Nephron (organoid): ENCODE data around the gene ANKRD9.

Experiments
- H3K27ac Mint-ChIP-seq, 3 experiments: 2 replicates each; pipeline ENCODE4 v1.8.0; 2020; ENCODE audit warnings: mixed read lengths in 3 of 3, mild to moderate bottlenecking in 2 of 3, moderate library complexity in 1 of 3
- H3K27me3 Mint-ChIP-seq: 2 replicates; pipeline ENCODE4 v1.8.0; 2021; ENCODE audit warnings: low read depth, mild to moderate bottlenecking, moderate library complexity, mixed read lengths
- H3K36me3 Mint-ChIP-seq: 2 replicates; pipeline ENCODE4 v1.8.0; 2020; ENCODE audit warnings: low read depth, mixed read lengths
- H3K4me1 Mint-ChIP-seq: 2 replicates; pipeline ENCODE4 v1.8.0; 2020; ENCODE audit warnings: mixed read lengths
- H3K4me3 Mint-ChIP-seq, 3 experiments: 2 replicates each; pipeline ENCODE4 v1.8.0; 2020; ENCODE audit warnings: mild to moderate bottlenecking in 3 of 3, mixed read lengths in 3 of 3, moderate library complexity in 2 of 3
- H3K9me3 Mint-ChIP-seq: 2 replicates; pipeline ENCODE4 v1.8.0; 2020; ENCODE audit warnings: mixed read lengths
- CTCF ChIP-seq, 3 experiments: fragments of 200-600 bp; sonication (generic); IDR thresholded peaks; one replicate each; pipeline ENCODE4 v1.5.0; 2021; ENCODE audit warnings: antibody characterized with exemption in 3 of 3; ENCODE audit not compliant: unreplicated experiment in 3 of 3

Gene ANKRD9

DNA sequence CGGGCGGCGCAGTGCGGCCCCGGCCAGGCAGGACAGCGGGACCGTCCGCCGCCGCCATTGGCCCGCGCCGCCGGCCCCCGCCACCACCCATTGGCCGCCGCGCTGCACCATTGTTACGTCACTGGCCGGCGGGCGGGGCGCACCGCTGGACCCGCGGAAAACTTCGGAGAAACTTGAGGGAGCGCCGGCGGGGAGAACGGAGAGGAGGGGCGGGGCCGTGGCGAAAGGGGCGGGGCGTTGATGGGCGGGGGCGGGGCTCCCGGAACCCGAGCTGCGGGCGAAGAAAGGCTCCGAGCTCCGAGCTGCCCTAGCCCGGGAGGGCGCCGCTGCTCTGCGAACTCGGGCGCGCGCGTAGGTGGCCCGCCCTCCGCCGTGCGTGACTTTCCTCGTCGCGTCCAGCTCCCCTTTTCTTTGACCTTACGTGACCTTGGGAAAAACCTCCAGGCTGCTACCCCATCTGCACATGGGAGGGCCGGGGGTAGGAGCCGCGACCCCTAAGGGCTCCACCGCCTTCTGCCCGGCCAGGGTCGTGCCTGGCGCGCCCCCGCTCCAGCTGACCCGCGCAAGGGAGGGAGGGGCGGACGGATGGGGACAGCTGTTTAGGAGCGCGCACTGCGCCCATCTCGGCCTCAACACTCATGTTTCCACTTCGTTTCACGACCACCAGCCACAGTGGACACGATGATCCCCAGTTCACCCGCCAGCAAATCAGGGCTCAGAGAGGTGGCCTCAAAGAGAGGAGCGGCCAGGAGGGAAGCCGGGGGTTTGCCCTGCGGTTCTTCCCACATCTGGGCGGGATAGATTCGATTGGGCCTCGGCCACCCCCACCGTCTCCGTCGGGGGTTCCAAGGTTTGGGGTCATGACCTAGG is at the start of gene ANKRD9:
TSS of gene ANKRD9 (minus strand) at position 31 of the 870 bp plus-strand sequence. CDS start 1,887 bp downstream, outside the sequence.
- Mint-ChIP-seq H3K36me3 (no peaks in the 10 kb centered on the region), H3K4me3 (peak within 1 kb of the TSS; percentile 84 to 88 (median 85)), H3K27ac (peak within 1 kb of the TSS in 2 of 3 experiments; percentile 54 to 78), H3K27me3 (peaks cover 7% of the 10 kb centered on the region), H3K9me3 (no peaks in the 10 kb centered on the region), H3K4me1 (no peaks in the 10 kb centered on the region)
- no peak for TF ChIP-seq CTCF (IDR thresholded peaks at IDR 0.05; ENCODE audit: unreplicated experiment in 3 of 3)

DNA sequence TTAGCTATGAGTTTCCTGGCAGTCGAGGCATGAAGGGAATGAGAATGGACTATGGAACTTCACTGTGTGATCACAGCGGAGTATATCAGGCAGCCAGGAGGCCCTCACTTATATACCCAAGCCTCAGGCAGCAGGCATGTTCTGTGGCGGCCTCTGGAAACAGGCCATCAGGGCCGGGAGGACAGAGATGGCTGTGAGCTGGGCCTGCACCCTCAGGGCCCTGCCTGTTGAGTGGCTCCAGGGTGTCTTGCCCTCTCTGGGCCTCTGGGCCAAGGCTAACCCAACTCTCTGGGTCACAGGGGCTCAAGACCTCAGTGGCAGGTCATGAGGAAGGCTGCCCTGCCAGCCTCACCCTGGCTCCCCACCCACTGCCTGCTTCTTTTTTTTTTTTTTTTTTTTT is 49.0 kb upstream of the ANKRD9 start:
- Mint-ChIP-seq H3K27ac (no peak overlapping the region), H3K27me3 (no peaks in the 10 kb centered on the region), H3K36me3 (no peaks in the 10 kb centered on the region), H3K4me1 (no peaks in the 10 kb centered on the region), H3K9me3 (no peaks in the 10 kb centered on the region), H3K4me3 (no peak overlapping the region)
- no peak for TF ChIP-seq CTCF (IDR thresholded peaks at IDR 0.05; ENCODE audit: unreplicated experiment in 3 of 3)

- no peaks in the 10 kb centered on the region for H3K36me3 Mint-ChIP-seq
Measured at GRCh38 chr14:102557434-102558226, 48.1 kb upstream of the ANKRD9 start.

DNA sequence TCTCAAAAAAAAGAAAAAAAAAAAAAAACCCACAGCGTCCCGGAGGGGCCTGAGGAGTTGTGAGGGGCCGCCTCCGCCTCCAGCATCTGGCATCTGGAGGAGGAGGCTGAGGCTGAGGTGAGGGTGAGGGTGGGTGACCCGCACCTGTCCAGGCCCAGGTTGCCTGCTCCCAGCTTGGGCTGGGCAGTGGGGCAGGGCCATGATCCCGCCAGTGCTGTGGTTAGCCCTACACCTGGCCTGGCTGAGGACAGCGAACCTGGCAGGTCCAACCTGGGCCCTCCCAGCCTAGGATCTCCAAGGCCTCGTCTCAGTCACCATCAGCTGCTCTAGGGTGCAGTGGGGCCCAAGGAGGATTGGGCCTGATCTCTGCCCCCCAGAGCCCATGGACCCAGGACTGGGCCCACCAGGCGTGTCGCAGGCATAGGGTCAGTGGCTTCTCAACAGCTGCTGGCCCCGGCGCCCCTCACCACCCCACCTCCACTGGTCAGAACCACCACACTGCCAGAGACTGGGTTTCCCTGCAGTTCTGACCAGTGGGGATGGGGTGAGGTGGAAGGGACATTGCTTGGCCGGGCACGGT is 46.6 kb upstream of the ANKRD9 start:
- no peaks in the 10 kb centered on the region for H3K4me1 Mint-ChIP-seq

More at GRCh38 chr14:102557434-102558226, 48.1 kb upstream of the ANKRD9 start:
- TF ChIP-seq CTCF (IDR thresholded peaks at IDR 0.05; ENCODE audit: unreplicated experiment in 3 of 3) = no peak
- H3K4me3 Mint-ChIP-seq = no peak overlapping the region
- H3K27me3 Mint-ChIP-seq = no peaks in the 10 kb centered on the region
- H3K4me1 Mint-ChIP-seq = no peaks in the 10 kb centered on the region
- peak overlapping the region in 1 of 3 experiments; percentile 23 for H3K27ac Mint-ChIP-seq
- H3K9me3 Mint-ChIP-seq = no peaks in the 10 kb centered on the region

More for the DNA sequence above, 46.6 kb upstream of the ANKRD9 start:
- no peaks in the 10 kb centered on the region for H3K36me3 Mint-ChIP-seq
- no peaks in the 10 kb centered on the region for H3K27me3 Mint-ChIP-seq
- no peaks in the 10 kb centered on the region for H3K9me3 Mint-ChIP-seq
- H3K27ac Mint-ChIP-seq = no peak overlapping the region
- H3K4me3 Mint-ChIP-seq = peak overlapping the region in 1 of 3 experiments; percentile 36
- TF ChIP-seq CTCF (IDR thresholded peaks at IDR 0.05; ENCODE audit: unreplicated experiment in 3 of 3) = no peak
